HG02938 (cell line): ENCODE measurements around the gene SIL1.
"Not testable (repeated sequence)": the region's sequence is repeated elsewhere in the genome, so short reads cannot be mapped to it uniquely, and the experiment has no call there.

ENCODE experiments used
- ATAC-seq: cut with Tn5 transposase; IDR thresholded peaks from one replicate; pipeline ENCODE4 v1.9.1; 2021; ENCODE audit warnings: mild to moderate bottlenecking, moderate library complexity; ENCODE audit not compliant: unreplicated experiment

SIL1 gene

DNA sequence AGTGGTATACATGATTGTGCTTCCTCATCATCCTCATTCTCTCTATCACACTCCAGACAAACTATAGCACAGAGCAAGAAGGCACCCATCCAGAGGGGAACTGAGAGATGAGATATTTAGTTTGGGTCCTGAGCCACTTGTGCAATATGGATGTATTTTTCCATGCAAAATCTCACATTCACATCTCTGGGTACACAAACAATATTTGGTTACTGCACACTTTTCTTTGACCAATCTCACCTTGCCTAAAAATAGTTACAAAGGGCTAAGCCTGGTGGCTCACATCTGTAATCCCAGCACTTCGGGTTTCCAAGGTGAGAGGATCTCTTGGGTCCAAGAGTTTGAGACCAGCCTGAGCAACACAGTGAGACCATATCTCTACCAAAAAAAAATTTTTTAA, 120.3 kb downstream of the SIL1 start:
- ATAC-seq, result no peak

DNA sequence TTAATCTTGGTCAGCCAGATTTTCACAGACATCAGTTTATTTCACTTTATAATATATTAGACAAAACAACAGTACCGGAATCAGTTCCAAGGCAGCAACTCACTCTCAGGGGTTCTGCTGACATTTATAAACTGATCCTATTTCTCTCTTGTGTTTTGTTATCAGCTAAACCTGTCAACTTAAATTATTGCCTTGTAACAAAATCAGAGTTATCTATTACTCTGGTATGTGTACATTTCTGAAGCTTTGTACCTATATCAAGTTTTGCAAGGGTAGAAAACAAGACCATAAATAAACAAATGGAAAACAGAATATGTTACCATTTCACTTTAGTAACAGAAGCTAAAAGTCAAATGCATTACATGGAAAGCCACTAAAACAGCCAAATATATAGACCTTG, 122.1 kb downstream of the SIL1 start:
- no peak for ATAC-seq

DNA sequence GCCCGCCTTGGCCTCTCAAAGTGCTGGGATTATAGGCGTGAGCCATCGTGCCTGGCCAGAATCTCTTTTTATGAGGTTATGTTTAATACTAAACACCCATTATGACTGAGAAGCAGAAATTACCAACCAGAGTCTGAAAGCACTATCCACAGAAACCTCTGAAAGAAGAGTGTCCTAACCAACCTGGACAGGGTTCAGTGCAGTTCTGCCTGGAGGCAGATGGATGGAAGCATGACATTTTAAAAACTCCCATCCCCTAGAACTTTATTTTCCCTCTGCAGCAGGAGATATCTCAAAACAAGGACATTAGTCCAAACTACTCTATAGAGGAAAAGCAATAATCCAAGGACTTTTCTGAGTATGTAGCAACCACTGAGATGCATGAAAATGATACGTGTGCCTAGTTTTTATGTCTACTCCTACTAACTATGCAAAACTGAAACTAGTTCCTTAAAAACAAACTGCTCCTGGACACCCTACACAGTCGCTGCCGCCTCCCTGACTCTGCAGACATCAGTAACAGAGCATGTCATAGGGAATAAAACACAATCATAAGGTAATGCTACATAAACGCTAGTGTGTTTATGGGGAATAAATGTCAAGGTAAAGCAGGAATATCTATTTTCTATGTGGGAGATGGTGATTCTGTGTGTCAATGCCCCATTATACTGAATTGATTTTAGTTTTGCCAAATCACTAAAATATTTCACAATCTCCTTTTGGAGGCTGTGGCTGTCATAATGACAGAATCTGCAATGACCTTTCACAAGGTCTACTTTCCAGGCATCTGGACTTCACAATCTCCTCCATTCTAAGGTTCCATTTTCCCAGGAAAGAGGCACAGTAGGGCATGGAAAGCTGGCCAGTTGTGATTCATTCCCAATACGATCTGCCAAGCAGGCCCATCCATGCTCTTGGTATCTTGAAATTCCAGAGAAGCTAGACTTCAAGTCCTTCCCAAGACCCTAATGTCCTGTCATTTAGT, 122.8 kb downstream of the SIL1 start:
- no peak for ATAC-seq

- not testable (repeated sequence) for ATAC-seq
These were observed 124.2 kb downstream of the SIL1 start for GRCh38 chr5:139073956-139074355.

- no peak for ATAC-seq
These were observed 129.5 kb downstream of the SIL1 start for GRCh38 chr5:139068494-139069151.

DNA sequence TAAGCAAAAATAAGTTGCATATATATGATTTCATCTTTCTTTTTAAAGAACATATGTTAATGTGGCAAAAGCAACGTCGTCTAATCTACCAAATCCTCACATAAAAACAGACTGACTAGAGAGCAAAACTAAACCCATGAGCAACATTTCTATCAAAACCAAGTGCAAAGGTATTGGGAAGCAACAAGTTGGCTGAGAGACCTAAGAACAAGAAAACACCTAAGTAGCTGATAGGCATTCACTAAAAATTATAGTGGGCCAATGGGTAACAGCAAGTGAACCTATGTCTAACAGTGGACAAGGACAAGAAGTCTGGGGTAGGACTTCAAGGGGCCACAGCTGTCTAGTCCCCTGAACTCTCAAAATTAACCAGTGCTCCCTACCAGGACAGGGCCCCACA, 130.1 kb downstream of the SIL1 start:
- no peak for ATAC-seq

DNA sequence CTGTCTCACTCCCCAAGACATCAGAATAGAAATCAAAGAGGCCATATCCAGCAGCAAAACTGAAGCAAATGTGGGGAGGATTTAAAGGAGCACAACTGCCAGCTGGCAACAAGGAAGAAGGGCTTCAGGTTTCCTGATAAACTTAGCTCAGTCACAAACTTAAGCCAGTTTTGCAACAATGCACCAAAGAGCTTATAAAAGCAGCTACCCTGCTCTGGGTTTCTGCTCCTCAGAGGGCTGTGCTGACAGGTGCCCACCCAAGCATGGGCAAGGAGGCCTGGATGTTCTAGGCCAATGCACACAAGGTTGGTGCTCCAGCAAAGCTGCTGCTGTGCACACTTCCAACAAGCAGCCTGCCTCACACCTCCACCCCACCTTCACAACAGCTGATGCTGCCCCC, 132.9 kb downstream of the SIL1 start:
- no peak for ATAC-seq

DNA sequence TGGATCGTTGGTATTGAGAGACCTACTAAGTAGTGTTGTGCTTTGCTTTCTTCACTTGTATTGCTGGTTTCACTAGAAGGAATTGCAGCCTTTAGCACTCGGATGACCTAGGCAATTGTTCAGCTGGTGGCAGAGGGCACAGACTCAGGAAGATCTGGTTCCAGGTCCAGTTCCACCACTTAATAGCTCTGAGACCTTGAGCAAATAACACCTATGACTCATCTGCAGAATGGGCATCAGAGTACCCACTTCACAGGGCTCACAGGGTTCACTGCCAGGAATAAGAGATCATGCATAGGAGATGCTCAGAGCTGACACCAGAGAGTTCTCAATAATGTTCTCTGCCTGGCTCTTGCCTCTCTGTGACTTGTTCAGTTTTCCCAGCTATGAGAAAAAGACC, 133.6 kb downstream of the SIL1 start:
- no peak for ATAC-seq

DNA sequence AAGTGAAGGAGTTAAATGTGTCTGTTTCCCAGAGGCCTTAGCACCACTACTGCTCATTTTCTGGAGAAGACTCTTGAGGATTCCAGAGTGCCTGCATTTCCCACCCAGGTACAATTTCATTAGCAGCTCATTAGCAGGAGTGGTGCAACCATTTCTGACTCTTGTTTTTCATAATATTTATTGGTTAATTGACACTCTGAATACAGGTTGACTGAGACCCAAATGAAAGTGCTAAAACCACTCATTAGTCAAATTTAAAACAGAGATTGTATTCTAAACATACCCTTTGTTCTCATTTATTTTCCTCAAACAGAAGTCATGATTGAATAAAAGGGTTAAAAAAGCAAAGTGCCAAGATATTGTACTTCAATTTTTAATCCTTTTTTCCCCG, 134.5 kb downstream of the SIL1 start:
- ATAC-seq, result no peak

GRCh38 chr5:139062910-139063663, 135.1 kb downstream of the SIL1 start:
- no peak for ATAC-seq

- no peak for ATAC-seq
These were observed 136.3 kb downstream of the SIL1 start for GRCh38 chr5:139061856-139062255.

DNA sequence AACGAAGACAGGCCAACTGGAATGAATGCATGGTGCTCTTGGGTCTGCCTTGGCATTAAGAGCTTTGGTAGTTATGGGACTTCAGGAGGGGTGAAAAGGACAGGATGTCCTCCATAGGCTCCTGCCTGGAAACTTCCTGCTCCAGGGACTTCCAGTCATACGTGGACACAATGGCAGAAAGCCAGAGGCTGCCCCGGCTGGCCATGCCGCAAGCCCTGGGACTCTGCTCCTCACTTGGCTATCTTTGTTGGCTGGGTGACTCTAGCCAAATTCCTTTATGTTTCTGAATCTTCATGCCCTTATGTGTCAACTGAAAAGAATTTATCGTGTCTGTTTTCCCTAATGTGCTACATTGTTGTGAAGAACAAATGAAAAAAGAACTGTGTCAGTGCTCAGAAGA, 136.9 kb downstream of the SIL1 start:
- no peak for ATAC-seq

DNA sequence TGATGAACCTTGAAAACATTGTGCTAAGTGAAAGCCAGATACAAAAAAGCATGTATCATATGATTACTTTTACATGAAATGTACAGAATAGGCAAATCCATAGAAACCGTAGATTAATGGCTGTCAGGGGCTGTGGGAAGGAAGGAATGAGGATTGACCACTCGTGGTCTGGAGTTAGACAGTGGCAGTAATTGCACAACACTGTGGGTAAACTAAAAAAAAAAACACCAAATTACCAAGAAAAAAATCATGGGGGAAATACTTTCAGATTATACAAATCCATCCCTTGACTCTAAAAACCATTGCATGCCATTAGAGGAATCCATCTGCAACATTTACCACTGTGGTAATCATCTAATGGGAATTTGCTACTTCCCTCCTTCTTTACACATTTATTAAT, 140.0 kb downstream of the SIL1 start:
- no peak for ATAC-seq

DNA sequence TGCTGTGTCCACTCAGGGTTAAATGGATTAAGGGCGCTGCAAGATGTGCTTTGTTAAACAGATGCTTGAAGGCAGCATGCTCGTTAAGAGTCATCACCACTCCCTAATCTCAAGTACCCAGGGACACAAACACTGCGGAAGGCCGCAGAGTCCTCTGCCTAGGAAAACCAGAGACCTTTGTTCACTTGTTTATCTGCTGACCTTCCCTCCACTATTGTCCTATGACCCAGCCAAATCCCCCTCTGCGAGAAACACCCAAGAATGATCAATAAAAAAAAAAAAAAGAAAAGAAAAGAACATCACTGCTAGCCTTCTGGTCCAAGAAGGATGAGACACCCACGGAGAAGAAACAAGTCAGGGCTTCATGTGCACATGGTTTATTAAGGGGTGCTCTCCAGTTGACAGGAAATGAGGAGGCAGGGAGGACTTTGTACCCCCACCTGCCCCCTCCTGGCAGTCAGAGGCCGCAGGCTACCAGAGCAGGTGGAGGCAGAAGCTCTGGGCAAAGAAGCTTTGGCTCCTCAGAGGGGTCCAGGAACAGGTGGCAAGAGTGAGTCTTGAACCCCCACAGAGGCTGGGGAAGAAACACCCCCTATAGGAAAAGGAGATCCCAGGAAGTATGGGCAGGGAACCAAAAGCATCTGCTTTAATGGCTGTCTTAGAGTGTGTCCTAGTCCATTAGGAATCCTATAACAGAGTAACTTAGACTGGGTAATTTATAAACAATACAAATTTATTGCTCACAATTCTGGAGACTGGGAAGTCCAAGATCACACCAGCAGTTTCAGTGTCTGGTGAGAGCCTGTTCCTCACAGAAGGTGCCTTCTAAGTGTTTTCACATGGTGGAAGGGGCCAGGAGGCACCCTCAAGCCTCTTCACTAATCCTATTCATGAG, 140.9 kb downstream of the SIL1 start:
- ATAC-seq, result not testable (repeated sequence)

DNA sequence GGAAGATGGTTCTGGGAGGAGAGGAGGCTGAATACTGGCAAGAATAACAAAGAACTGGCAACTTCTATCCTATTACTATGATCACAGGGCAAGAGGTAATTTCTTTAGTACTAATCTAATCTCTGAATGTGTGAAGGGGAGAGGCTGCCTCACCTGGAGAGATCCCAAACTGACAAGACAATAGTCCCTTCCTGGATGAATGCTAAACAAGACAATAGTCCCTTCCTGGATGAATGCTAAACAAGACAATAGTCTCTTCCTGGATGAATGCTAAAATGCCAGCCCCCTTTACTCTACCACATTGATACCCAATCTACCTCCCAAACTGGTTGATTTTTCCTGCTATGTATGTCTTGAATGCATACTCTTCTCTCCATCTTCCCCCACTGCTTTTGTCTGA, 145.2 kb downstream of the SIL1 start:
- ATAC-seq, result no peak

GRCh38 chr5:139051392-139051791, 146.8 kb downstream of the SIL1 start:
- no peak for ATAC-seq

DNA sequence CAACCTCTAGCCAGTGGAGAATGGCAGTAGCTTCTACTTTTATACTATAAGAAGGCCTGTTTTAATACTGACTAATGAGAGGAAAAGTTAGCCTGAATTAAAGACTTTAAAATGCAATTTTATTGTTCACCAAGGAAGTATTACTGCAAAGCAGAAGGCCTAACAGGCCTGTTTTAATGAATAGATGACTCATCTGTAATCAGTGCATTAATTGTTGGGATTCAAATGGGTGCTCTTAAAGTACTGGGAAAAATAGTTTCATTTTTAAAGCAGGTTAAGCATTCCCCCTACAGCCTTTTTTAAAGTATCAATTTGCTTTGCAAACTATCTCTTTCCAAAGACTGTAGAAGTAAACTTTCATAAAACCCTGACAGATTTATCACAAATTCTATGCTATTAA, 147.7 kb downstream of the SIL1 start:
- no peak for ATAC-seq

- no peak for ATAC-seq
These were observed 148.4 kb downstream of the SIL1 start for GRCh38 chr5:139049780-139050179.

- no peak for ATAC-seq
These were observed 151.6 kb downstream of the SIL1 start for GRCh38 chr5:139046551-139046950.

GRCh38 chr5:139043157-139043905, 154.8 kb downstream of the SIL1 start:
- no peak for ATAC-seq
